ENCODE data around the gene CELF1.

Gene CELF1

DNA sequence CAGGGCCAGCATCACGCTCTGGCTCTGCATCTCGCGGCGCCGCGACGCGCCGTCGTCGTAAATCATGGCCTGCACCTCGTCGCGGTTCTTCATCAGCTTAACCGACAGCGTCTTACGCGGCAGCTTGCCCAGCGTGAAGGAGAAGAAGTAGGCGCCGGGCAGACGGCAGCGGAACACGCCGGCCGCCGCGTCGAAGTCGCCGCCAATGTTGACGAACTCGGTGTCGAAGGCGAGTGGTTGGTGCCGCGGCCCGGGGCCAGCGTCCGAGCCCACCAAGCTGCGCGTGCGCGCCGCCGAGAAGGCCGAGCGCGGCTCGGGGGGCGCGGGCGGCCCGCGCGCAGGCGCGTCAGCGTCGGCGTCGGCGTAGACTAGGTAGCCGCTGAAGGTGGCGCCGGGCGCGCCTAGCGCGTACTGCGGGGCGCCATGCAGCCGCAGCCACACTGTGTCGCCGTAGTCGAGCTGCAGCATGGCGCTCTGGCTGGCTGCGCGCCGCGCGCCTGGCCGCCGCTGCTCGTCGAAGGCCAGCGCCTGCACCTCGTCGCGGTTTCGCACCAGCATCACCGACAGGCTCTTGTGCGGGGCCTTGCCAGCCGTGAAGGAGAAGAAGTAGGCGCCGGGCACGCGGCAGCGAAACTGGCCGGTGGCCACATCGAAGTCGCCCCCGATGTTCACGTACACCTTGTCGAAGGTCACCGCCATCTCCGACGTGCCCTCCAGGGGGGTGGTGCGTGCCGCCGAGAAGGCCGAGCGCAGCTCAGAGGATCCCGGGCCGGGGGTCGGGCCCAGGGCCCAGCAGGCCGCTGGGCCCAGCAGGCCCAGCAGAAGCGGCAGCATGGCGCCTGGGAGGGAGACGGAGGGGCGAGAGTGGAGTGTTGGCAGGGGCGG lies 37.3 kb upstream of the CELF1 start:
- Histone ChIP-seq H3K9me3 (ENCODE audit: control insufficient read depth in 5 of 5, low read length in 5 of 5) (peaks cover 0 to 4% (median 0%) of the 10 kb centered on the region in 5 donors), H3K27me3 (ENCODE audit: control insufficient read depth in 5 of 5, insufficient read depth in 4 of 5, low read length in 5 of 5) (peaks cover 14 to 40% (median 30%) of the 10 kb centered on the region in 5 donors), H3K36me3 (ENCODE audit: control insufficient read depth in 5 of 5, insufficient read depth in 5 of 5, low read length in 5 of 5) (peaks cover 0 to 5% (median 0%) of the 10 kb centered on the region in 5 donors), H3K4me3 (ENCODE audit: low read depth in 1 of 5, low read length in 5 of 5) (peak overlapping the region in 1 of 5 donors; percentile 4), H3K4me1 (ENCODE audit: control insufficient read depth in 5 of 5, insufficient read depth in 5 of 5, low read length in 5 of 5) (peaks cover 0 to 48% (median 27%) of the 10 kb centered on the region in 5 donors), H3K9ac (ENCODE audit: low read length in 5 of 5) (no peak overlapping the region), H3K27ac (ENCODE audit: low read depth, low read length) (no peak overlapping the region)

DNA sequence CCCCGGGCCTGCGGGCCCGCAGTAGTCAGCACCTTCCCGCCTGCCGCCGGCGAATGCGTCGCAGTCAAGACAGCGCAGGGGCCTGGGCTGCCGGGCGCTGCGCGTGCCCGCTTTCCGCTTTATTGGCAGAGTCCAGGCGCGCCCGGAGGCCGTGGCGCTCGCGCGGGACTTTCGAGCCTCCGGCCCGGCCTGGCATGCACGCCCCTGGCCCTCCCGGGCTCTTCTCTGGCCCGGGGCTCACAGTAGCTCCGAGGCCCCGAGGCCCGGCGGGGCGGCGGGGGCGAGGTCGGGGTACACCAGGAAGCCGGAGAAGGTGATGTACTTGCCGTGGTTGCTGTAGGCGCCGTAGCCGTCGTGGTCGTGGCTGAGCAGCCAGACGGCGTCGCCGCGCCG lies 36.6 kb upstream of the CELF1 start:
- H3K4me3 ChIP-seq (ENCODE audit: low read depth in 1 of 5, low read length in 5 of 5): no peak overlapping the region
- H3K27me3 ChIP-seq (ENCODE audit: control insufficient read depth in 5 of 5, insufficient read depth in 4 of 5, low read length in 5 of 5): peaks cover 13 to 38% (median 24%) of the 10 kb centered on the region in 5 donors
- H3K9ac ChIP-seq (ENCODE audit: low read length in 5 of 5): no peak overlapping the region
- no peak overlapping the region for H3K27ac ChIP-seq (ENCODE audit: low read depth, low read length)
- peaks cover 0 to 48% (median 27%) of the 10 kb centered on the region in 5 donors for H3K4me1 ChIP-seq (ENCODE audit: control insufficient read depth in 5 of 5, insufficient read depth in 5 of 5, low read length in 5 of 5)
- peaks cover 0 to 11% (median 5%) of the 10 kb centered on the region in 5 donors for H3K36me3 ChIP-seq (ENCODE audit: control insufficient read depth in 5 of 5, insufficient read depth in 5 of 5, low read length in 5 of 5)
- peaks cover 0 to 4% (median 0%) of the 10 kb centered on the region in 5 donors for H3K9me3 ChIP-seq (ENCODE audit: control insufficient read depth in 5 of 5, low read length in 5 of 5)

DNA sequence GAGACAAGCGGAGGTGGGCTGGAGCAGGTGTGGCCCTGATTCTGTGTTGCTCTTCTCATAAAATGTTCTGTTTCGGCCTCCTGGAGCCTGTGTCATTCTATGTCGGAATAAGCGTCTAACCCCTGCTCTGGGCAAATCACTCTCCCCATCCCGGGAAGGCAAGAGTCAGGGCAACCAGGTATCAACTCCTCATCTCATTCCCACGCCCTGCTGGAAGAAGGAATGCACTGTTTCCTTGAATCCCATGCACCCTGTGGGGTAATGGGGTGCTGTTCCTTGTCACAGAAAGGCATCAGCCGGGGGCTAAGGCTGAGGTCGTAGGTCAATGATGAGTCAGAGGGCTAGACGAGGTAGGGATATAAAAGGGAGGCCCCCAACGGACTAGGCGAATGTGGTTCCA lies 36.2 kb upstream of the CELF1 start:
- Histone ChIP-seq H3K4me3 (ENCODE audit: low read depth in 1 of 5, low read length in 5 of 5) (no peak overlapping the region), H3K36me3 (ENCODE audit: control insufficient read depth in 5 of 5, insufficient read depth in 5 of 5, low read length in 5 of 5) (peaks cover 0 to 16% (median 10%) of the 10 kb centered on the region in 5 donors), H3K4me1 (ENCODE audit: control insufficient read depth in 5 of 5, insufficient read depth in 5 of 5, low read length in 5 of 5) (peaks cover 0 to 44% (median 27%) of the 10 kb centered on the region in 5 donors), H3K27me3 (ENCODE audit: control insufficient read depth in 5 of 5, insufficient read depth in 4 of 5, low read length in 5 of 5) (peaks cover 10 to 33% (median 20%) of the 10 kb centered on the region in 5 donors), H3K27ac (ENCODE audit: low read depth, low read length) (no peak overlapping the region), H3K9me3 (ENCODE audit: control insufficient read depth in 5 of 5, low read length in 5 of 5) (peaks cover 0 to 4% (median 0%) of the 10 kb centered on the region in 5 donors), H3K9ac (ENCODE audit: low read length in 5 of 5) (no peak overlapping the region)

DNA sequence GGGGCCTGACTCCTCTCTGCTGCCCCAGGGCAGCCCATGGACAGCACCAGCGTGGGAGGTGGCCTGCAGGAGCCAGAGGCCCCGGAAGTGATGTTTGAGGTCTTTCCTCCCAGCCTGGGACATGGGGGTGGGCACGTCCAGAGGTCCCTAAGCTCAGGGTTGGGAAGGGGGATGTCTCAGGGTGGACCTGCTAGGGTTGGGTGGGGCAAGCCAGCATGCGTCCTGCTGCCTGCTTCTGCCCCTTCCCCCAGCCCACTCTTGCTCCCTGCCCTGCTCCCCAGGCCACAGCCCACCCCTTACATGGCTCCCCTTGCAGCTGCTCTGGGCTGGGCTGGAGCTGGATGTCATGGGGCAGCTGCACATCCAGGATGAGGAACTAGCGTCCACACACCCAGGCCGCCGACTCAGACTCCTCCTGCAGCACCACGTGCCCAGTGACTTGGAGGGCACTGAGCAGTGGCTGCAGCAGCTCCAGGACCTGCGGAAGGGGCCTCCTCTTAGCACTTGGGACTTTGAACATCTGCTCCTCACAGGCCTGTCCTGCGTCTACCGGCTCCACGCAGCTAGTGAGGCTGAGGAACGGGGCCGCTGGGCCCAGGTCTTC lies 34.9 kb upstream of the CELF1 start:
- Histone ChIP-seq H3K36me3 (ENCODE audit: control insufficient read depth in 5 of 5, insufficient read depth in 5 of 5, low read length in 5 of 5) (peaks cover 0 to 29% (median 23%) of the 10 kb centered on the region in 5 donors), H3K27ac (ENCODE audit: low read depth, low read length) (no peak overlapping the region), H3K9ac (ENCODE audit: low read length in 5 of 5) (no peak overlapping the region), H3K27me3 (ENCODE audit: control insufficient read depth in 5 of 5, insufficient read depth in 4 of 5, low read length in 5 of 5) (peaks cover 0 to 20% (median 7%) of the 10 kb centered on the region in 5 donors), H3K4me3 (ENCODE audit: low read depth in 1 of 5, low read length in 5 of 5) (peak overlapping the region in 3 of 5 donors; percentile 18 to 47 (median 24)), H3K4me1 (ENCODE audit: control insufficient read depth in 5 of 5, insufficient read depth in 5 of 5, low read length in 5 of 5) (peaks cover 0 to 34% (median 18%) of the 10 kb centered on the region in 5 donors), H3K9me3 (ENCODE audit: control insufficient read depth in 5 of 5, low read length in 5 of 5) (peaks cover 0 to 4% (median 0%) of the 10 kb centered on the region in 5 donors)

DNA sequence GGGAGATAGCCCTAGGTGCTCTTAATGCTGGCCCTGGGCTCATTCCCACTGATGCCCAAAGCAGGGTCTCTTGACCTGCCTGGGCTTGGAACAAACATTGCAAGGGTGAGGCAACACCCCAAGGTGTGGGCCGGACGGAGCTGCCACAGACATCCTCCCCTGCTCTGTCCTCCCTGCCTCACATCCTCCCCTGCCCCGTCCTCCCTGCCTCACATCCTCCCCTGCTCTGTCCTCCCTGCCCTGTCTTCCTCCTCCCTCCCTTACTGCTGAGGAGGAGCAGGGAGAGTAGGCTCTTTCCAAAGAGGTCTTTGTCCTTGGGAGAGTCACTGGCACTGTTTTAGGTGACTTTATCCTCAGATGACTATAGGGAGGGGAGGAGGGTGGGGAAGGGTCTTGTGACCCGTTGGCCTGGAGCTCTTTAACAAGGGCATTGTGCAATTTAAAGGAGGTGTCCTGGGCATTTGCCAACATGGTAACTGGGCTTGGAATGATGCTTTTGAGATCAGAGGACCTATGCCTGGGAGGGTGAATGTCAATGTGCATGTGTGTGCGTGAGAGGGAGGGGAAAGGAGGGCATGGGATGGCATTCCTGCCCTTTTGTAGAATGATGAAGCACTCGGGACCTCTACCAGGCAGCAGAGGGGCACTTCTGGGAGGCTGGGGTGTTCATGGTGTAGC lies 34.2 kb upstream of the CELF1 start:
- H3K4me1 ChIP-seq (ENCODE audit: control insufficient read depth in 5 of 5, insufficient read depth in 5 of 5, low read length in 5 of 5): peaks cover 0 to 32% (median 18%) of the 10 kb centered on the region in 5 donors
- no peak overlapping the region for H3K27ac ChIP-seq (ENCODE audit: low read depth, low read length)
- peaks cover 0 to 4% (median 0%) of the 10 kb centered on the region in 5 donors for H3K9me3 ChIP-seq (ENCODE audit: control insufficient read depth in 5 of 5, low read length in 5 of 5)
- H3K4me3 ChIP-seq (ENCODE audit: low read depth in 1 of 5, low read length in 5 of 5): peak overlapping the region in 3 of 5 donors; percentile 16 to 27 (median 24)
- H3K36me3 ChIP-seq (ENCODE audit: control insufficient read depth in 5 of 5, insufficient read depth in 5 of 5, low read length in 5 of 5): peaks cover 0 to 35% (median 29%) of the 10 kb centered on the region in 5 donors
- no peak overlapping the region for H3K9ac ChIP-seq (ENCODE audit: low read length in 5 of 5)
- H3K27me3 ChIP-seq (ENCODE audit: control insufficient read depth in 5 of 5, insufficient read depth in 4 of 5, low read length in 5 of 5): peaks cover 0 to 14% (median under 1%) of the 10 kb centered on the region in 5 donors

DNA sequence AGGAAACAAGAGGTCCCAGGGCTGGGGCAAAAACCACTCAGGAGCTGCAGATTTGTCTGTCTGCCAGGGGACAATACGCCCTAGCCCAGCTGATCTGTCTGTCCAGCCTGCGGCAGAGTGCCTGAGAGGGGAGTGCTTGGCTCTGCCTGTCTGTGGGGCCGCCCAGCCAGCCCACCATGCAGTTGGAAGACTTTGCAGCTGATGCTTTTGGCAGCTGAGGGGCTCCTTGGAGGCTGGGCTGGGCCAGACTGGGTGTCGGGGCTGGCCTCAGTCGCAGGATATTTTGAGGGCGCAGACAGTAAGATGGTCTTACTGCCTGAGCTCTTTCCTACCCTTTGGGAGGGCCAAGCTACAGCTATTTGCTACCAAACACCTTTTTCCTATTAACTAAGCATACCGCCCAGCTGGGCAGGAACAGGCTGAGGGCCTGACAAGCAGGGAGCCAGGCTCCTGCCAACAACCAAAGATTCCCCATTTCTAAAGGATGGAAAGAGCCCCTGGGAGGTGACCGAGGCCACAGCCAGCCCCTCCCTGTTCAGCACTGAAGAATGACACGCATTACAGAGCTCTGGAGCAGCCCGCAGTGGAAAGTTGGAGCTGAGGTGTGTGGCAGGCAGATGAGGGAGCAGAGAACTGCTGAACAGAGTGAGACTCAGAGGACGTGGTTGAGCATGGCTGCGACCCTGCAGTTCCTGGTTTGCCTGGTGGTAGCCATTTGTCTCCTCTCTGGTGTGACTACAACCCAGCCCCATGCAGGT lies 33.3 kb upstream of the CELF1 start, which contains the start of gene FAM180B:
TSS of gene FAM180B (plus strand) at position 581 of the 758 bp plus-strand sequence. CDS start at position 672, 91 bp downstream.
- Histone ChIP-seq H3K4me1 (ENCODE audit: control insufficient read depth in 5 of 5, insufficient read depth in 5 of 5, low read length in 5 of 5) (peaks cover 0 to 32% (median 18%) of the 10 kb centered on the region in 5 donors), H3K4me3 (ENCODE audit: low read depth in 1 of 5, low read length in 5 of 5) (peak within 1 kb of the TSS in 4 of 5 donors; percentile 1 to 27 (median 20)), H3K27me3 (ENCODE audit: control insufficient read depth in 5 of 5, insufficient read depth in 4 of 5, low read length in 5 of 5) (peaks cover 0 to 13% (median 0%) of the 10 kb centered on the region in 5 donors), H3K36me3 (ENCODE audit: control insufficient read depth in 5 of 5, insufficient read depth in 5 of 5, low read length in 5 of 5) (peaks cover 5 to 44% (median 38%) of the 10 kb centered on the region in 5 donors), H3K27ac (ENCODE audit: low read depth, low read length) (no peak within 1 kb of the TSS), H3K9ac (ENCODE audit: low read length in 5 of 5) (no peak within 1 kb of the TSS), H3K9me3 (ENCODE audit: control insufficient read depth in 5 of 5, low read length in 5 of 5) (peaks cover 0 to 4% (median 0%) of the 10 kb centered on the region in 5 donors)

DNA sequence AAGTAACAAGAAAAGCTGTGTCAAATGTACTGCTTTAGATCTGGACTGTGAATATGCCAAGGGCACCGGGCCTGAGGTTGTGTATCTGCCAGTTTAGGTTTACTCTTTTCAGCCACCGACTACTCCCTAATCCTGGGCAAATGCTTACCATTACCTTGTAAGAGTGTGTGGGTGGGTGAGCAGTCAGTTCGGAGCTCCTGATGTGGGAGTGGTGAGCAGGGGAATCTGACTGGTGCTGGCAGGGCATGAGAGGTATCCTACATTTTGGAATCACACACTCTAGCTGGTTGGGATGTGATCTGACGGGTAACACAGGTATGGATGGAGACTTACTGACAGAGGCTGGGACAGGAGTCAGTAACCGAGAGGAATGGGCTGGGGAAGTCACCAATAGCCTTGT lies 30.9 kb upstream of the CELF1 start:
- H3K36me3 ChIP-seq (ENCODE audit: control insufficient read depth in 5 of 5, insufficient read depth in 5 of 5, low read length in 5 of 5): peaks cover 5 to 56% (median 44%) of the 10 kb centered on the region in 5 donors
- no peak overlapping the region for H3K4me3 ChIP-seq (ENCODE audit: low read depth in 1 of 5, low read length in 5 of 5)
- H3K27ac ChIP-seq (ENCODE audit: low read depth, low read length): no peak overlapping the region
- peaks cover 0 to 1% (median 0%) of the 10 kb centered on the region in 5 donors for H3K27me3 ChIP-seq (ENCODE audit: control insufficient read depth in 5 of 5, insufficient read depth in 4 of 5, low read length in 5 of 5)
- no peaks in the 10 kb centered on the region for H3K9me3 ChIP-seq (ENCODE audit: control insufficient read depth in 5 of 5, low read length in 5 of 5)
- peaks cover 5 to 46% (median 29%) of the 10 kb centered on the region in 5 donors for H3K4me1 ChIP-seq (ENCODE audit: control insufficient read depth in 5 of 5, insufficient read depth in 5 of 5, low read length in 5 of 5)
- no peak overlapping the region for H3K9ac ChIP-seq (ENCODE audit: low read length in 5 of 5)

DNA sequence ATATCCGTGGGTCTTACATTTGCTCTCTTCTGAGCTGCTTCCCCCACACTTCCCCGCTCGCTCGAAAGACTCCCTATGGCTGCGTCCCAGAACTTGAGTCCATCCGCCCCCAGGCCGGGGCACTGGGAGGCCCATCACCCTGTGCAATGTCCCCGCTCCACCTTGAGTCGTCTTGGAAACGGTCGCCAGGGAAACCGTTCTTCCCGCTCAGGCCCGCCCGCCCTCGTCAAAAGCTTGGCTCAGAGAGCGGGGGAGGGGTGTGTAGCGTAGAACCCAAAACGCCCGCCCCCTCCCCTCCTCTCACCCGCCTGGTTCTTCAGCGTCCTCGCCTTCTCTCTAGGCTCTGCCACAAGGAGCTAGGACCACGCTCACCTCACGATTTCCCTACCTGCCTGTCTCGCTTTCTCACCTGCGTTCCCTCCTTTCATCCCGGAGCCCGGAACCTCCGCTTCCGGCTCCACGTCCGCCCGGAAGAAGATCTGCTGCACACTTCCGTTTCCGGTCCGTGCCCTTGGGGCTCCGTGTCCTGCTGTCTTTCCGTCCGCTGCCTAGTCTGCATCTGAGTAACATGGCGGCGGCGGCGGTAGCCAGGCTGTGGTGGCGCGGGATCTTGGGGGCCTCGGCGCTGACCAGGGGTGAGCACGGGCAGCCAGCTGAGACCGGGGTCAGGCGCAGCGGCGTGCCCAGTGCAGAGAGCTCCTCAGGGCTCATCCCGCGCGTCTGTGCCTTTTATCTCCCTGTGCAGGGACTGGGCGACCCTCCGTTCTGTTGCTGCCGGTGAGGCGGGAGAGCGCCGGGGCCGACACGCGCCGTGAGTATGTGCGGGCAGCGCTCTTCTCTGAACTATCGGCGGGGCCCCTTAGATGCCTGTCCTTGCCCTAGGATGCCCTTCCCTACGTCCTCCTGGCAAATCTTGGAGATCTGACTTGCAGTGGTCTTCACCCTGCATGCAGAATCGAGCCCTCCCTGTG lies 25.9 kb upstream of the CELF1 start, which contains the start of the genes KBTBD4 and NDUFS3:
TSS of gene KBTBD4 (minus strand) at position 447 of the 971 bp plus-strand sequence. CDS start at position 428, 19 bp downstream.
TSS of gene NDUFS3 (plus strand) at position 551 of the 971 bp plus-strand sequence. CDS start at position 569, 18 bp downstream.
- H3K27ac ChIP-seq (ENCODE audit: low read depth, low read length): peak within 1 kb of the TSS; percentile 84
- H3K4me3 ChIP-seq (ENCODE audit: low read depth in 1 of 5, low read length in 5 of 5): peak within 1 kb of the TSS; percentile 89 to 99 (median 96)
- peak within 1 kb of the TSS; percentile 57 to 94 (median 89) for H3K9ac ChIP-seq (ENCODE audit: low read length in 5 of 5)
- peaks cover 15 to 34% (median 29%) of the 10 kb centered on the region in 5 donors for H3K4me1 ChIP-seq (ENCODE audit: control insufficient read depth in 5 of 5, insufficient read depth in 5 of 5, low read length in 5 of 5)
- H3K36me3 ChIP-seq (ENCODE audit: control insufficient read depth in 5 of 5, insufficient read depth in 5 of 5, low read length in 5 of 5): peaks cover 8 to 57% (median 48%) of the 10 kb centered on the region in 5 donors
- no peaks in the 10 kb centered on the region for H3K9me3 ChIP-seq (ENCODE audit: control insufficient read depth in 5 of 5, low read length in 5 of 5)
- no peaks in the 10 kb centered on the region for H3K27me3 ChIP-seq (ENCODE audit: control insufficient read depth in 5 of 5, insufficient read depth in 4 of 5, low read length in 5 of 5)
